Measurements from ENCODE around the gene TMEM30B.

The TMEM30B gene

DNA sequence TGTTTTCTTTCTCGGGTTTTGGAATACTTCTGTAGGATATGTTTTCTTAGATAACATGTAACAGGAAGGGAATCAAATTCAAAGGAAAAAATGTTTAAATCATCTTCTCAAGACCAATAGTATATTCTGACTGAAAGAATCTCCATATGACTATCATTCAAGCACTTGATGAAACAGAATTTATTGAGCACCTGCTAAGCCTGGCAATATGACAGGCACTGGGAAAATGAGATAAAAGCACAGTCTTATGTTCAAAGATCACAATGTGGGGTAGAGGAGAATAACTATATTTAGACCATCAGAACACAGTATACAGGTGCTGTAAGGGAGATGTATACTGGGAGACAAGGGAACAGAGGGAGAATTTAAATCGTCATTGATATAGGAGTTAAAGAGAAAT lies 19.1 kb upstream of the TMEM30B start:
- no peak for DNase-seq (ENCODE audit: low read depth)
- TF ChIP-seq, protein P1, sequence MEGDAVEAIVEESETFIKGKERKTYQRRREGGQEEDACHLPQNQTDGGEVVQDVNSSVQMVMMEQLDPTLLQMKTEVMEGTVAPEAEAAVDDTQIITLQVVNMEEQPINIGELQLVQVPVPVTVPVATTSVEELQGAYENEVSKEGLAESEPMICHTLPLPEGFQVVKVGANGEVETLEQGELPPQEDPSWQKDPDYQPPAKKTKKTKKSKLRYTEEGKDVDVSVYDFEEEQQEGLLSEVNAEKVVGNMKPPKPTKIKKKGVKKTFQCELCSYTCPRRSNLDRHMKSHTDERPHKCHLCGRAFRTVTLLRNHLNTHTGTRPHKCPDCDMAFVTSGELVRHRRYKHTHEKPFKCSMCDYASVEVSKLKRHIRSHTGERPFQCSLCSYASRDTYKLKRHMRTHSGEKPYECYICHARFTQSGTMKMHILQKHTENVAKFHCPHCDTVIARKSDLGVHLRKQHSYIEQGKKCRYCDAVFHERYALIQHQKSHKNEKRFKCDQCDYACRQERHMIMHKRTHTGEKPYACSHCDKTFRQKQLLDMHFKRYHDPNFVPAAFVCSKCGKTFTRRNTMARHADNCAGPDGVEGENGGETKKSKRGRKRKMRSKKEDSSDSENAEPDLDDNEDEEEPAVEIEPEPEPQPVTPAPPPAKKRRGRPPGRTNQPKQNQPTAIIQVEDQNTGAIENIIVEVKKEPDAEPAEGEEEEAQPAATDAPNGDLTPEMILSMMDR (IDR thresholded peaks at IDR 0.05; ENCODE audit: control insufficient read depth, insufficient read depth, low read depth, low read length, missing control alignments) = no peak
- no peak overlapping the region for H3K4me3 ChIP-seq (ENCODE audit: control insufficient read depth, low read depth, low read length)

DNA sequence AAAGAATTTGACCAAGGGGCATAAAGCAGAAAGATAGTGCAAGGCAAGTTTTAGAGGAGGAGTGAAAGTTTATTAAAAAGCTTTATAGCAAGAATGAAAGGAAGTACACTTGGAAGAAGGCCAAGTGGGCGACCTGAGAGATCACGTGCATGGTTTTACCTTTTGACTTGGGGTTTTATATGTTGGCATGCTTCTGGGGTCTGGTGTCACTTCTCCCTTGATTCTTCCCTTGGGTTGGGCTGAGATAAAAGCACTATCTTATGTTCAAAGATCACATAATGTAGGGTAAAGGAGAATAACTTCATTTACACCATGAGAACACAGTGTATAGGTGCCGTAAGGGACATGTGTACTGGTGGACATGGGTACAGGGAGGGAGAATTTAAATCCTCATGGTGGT lies 17.7 kb upstream of the TMEM30B start:
- DNase-seq (ENCODE audit: low read depth) = no peak
- no peak overlapping the region for H3K4me3 ChIP-seq (ENCODE audit: control insufficient read depth, low read depth, low read length)
- TF ChIP-seq, protein P1 (IDR thresholded peaks at IDR 0.05; ENCODE audit: control insufficient read depth, insufficient read depth, low read depth, low read length, missing control alignments) = no peak

DNA sequence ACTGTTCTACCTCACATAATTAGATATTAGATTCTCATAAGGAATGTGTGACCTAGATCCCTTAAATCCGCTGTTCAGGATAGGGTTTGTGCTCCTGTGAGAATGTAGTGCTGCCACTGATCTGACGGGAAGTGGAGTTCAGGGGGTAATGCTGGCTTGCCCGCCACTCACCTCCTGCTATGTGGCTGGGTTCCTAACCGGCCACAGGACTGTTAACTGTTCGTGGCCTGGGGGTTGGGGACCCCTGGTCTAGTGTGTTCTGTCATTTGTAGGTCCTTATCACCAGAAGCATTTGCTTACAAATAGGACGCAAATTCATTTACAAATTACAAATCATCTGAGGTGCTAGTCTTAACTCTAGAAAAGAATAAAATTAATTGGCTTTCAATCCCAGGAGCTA lies 16.4 kb upstream of the TMEM30B start:
- TF ChIP-seq, protein P1 (IDR thresholded peaks at IDR 0.05; ENCODE audit: control insufficient read depth, insufficient read depth, low read depth, low read length, missing control alignments) = no peak
- no peak for DNase-seq (ENCODE audit: low read depth)
- no peak overlapping the region for H3K4me3 ChIP-seq (ENCODE audit: control insufficient read depth, low read depth, low read length)

DNA sequence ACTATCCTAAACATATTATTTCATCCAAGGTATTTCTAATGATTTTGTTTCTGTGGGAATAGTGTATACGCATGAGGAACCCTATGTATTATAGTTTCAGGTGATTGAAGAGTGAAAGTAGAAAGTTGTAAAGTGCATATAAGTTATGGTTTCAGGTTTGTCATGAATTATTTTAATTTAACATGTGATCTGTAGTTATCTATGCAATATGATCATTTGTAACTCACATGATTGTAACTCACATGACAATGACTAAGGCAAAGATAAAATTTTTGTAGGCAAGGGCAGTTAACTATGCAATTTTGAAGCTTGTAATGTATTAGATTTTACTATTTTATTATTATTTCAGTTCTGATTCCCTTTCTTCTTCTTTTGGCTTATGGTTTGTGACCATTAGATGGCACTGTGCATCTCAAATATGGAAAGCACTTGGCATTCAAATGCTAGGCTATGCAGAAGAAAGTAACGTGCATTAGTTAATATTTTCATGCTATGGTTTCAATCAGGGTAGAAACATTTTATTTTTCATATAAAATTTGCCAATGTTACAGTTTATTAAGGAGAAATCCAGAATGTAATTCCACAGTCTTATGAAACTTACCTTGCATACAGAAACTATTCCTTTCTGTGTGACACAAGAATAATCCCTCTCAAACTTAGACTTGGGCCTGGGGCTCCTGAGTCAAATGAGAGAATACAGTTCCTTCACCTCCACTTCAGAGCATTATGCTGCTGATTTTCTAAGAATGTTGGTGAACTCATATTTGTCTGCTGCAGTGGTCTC lies 15.8 kb upstream of the TMEM30B start:
- TF ChIP-seq, protein P1 (IDR thresholded peaks at IDR 0.05; ENCODE audit: control insufficient read depth, insufficient read depth, low read depth, low read length, missing control alignments) = peak; percentile 69
- DNase-seq (ENCODE audit: low read depth) = no peak
- H3K4me3 ChIP-seq (ENCODE audit: control insufficient read depth, low read depth, low read length) = no peak overlapping the region

DNA sequence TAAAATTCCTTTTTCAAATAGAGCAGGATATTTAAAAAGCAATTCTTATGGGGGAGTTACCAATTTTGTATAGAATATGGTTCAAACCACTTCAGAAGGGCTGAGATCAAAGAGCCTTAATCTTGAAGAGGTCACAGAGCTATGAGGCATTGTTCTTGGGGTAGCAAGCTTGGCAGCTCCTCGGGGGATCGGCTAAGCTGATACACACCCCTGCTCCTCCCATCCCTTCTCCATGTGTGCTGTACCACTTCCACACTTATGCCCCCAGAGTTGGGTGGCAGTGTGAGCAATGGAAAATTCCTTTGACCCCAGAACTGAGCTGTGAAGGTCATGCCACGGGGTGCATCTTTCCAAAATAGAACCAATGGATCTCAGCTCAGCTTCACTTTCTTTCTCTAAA lies 15.0 kb upstream of the TMEM30B start:
- TF ChIP-seq, protein P1 (IDR thresholded peaks at IDR 0.05; ENCODE audit: control insufficient read depth, insufficient read depth, low read depth, low read length, missing control alignments) = no peak
- no peak overlapping the region for H3K4me3 ChIP-seq (ENCODE audit: control insufficient read depth, low read depth, low read length)
- DNase-seq (ENCODE audit: low read depth) = no peak

DNA sequence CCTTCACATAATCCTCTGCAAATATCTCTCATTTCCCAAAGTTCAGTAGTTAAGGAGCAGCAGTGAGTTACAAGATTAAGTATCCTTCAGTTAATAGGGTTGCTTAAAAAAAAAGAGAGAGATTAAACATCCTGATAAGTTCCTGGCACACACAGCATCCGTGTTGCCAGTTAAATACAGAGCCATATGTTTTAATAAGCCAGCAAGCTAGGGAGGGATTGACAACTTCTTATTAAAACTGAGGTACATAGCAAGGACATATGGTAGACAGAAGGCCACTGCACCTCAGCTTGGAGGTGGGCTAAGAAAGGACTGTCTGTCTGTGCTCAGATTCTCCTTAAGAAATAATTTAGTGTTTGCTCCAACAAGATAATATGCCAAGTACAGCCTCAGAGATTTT lies 9.6 kb upstream of the TMEM30B start:
- TF ChIP-seq, protein P1 (IDR thresholded peaks at IDR 0.05; ENCODE audit: control insufficient read depth, insufficient read depth, low read depth, low read length, missing control alignments) = no peak
- DNase-seq (ENCODE audit: low read depth) = no peak
- H3K4me3 ChIP-seq (ENCODE audit: control insufficient read depth, low read depth, low read length) = no peak overlapping the region

Measured in AG09309 (cell line).